Neural crest cell (in vitro differentiated cells): Measurements from ENCODE around the gene KDM6A. TPM values are rescaled to one million over a fixed set of nuclear protein-coding genes. Genes with fewer than 3 reads are reported as not detected.
A peak's percentile ranks its signal among the peaks of the same experiment; 100 is the strongest.

Experiments
- DNase-seq: peaks from one replicate; pipeline ENCODE4 v3.0.0; 2021; ENCODE audit warnings: low read depth, mixed read lengths, low spot score
- H3K27ac Mint-ChIP-seq: one replicate; pipeline ENCODE4 v1.8.0; 2021; ENCODE audit warnings: mild to moderate bottlenecking, mixed read lengths; ENCODE audit not compliant: unreplicated experiment
- H3K27me3 Mint-ChIP-seq: 2 replicates; pipeline ENCODE4 v1.8.0; 2021; ENCODE audit warnings: low read depth, mild to moderate bottlenecking, mixed read lengths
- H3K36me3 Mint-ChIP-seq: 2 replicates; pipeline ENCODE4 v1.8.0; 2021; ENCODE audit warnings: low read depth, mild to moderate bottlenecking, mixed read lengths
- H3K4me1 Mint-ChIP-seq: 2 replicates; pipeline ENCODE4 v1.8.0; 2021; ENCODE audit warnings: mixed read lengths
- H3K4me3 Mint-ChIP-seq: one replicate; pipeline ENCODE4 v1.8.0; 2021; ENCODE audit warnings: mild to moderate bottlenecking, mixed read lengths
- H3K9me3 Mint-ChIP-seq: 2 replicates; pipeline ENCODE4 v1.8.0; 2021; ENCODE audit warnings: mixed read lengths
- CTCF ChIP-seq: fragments of 200-600 bp; sonication (generic); conservative IDR thresholded peaks from 2 replicates; pipeline ENCODE4 v1.5.0; 2021; ENCODE audit warnings: antibody characterized with exemption, mild to moderate bottlenecking
- total RNA-seq: library from RNA; stranded (reverse); gene quantifications from 2 replicates; pipeline ENCODE4 v1.2.1, GENCODE V29; 2021

The KDM6A gene
- total RNA-seq, 1 donor from 2014 or later = 21.4 TPM

DNA sequence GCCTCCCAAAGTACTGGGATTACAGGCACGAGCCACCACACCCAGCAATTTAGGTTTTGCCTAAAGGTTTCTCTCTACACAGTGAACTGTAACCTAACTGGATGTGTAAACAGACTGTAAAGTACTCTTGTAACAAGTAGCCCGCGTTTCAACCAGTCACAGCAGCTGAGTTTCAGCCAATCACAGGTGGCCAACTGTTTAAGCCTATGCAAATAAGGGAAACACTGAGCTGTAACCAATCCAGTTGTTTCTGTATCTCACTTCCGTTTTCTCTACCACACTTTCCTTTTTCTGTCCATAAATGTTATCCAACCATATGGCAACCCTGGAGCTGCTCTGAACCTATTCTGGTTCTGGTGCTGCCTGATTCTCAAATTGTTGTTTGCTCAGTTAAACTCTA lies 267.8 kb downstream of the KDM6A start:
- Mint-ChIP-seq H3K9me3 (peaks cover 12% of the 10 kb centered on the region), H3K4me3 (no peak overlapping the region), H3K27me3 (no peaks in the 10 kb centered on the region), H3K36me3 (peaks cover 3% of the 10 kb centered on the region), H3K4me1 (peaks cover 12% of the 10 kb centered on the region), H3K27ac (no peak overlapping the region)
- DNase-seq = no peak
- no peak for TF ChIP-seq CTCF

GRCh38 chrX:45142185-45142584 lies 269.2 kb downstream of the KDM6A start:
- no peak overlapping the region for H3K4me3 Mint-ChIP-seq
- peaks cover 12% of the 10 kb centered on the region for H3K4me1 Mint-ChIP-seq

GRCh38 chrX:45143455-45143854 lies 270.5 kb downstream of the KDM6A start:
- H3K27me3 Mint-ChIP-seq = no peaks in the 10 kb centered on the region
- peaks cover 12% of the 10 kb centered on the region for H3K4me1 Mint-ChIP-seq
- peak overlapping the region; percentile 78 for H3K27ac Mint-ChIP-seq
- peaks cover 3% of the 10 kb centered on the region for H3K36me3 Mint-ChIP-seq
- peaks cover 12% of the 10 kb centered on the region for H3K9me3 Mint-ChIP-seq
- TF ChIP-seq CTCF = no peak
- H3K4me3 Mint-ChIP-seq = peak overlapping the region; percentile 55
- DNase-seq = no peak

More at GRCh38 chrX:45142185-45142584, 269.2 kb downstream of the KDM6A start:
- no peak for DNase-seq
- TF ChIP-seq CTCF = no peak
- no peak overlapping the region for H3K27ac Mint-ChIP-seq
- H3K36me3 Mint-ChIP-seq = peaks cover 3% of the 10 kb centered on the region
- peaks cover 12% of the 10 kb centered on the region for H3K9me3 Mint-ChIP-seq
- no peaks in the 10 kb centered on the region for H3K27me3 Mint-ChIP-seq

DNA sequence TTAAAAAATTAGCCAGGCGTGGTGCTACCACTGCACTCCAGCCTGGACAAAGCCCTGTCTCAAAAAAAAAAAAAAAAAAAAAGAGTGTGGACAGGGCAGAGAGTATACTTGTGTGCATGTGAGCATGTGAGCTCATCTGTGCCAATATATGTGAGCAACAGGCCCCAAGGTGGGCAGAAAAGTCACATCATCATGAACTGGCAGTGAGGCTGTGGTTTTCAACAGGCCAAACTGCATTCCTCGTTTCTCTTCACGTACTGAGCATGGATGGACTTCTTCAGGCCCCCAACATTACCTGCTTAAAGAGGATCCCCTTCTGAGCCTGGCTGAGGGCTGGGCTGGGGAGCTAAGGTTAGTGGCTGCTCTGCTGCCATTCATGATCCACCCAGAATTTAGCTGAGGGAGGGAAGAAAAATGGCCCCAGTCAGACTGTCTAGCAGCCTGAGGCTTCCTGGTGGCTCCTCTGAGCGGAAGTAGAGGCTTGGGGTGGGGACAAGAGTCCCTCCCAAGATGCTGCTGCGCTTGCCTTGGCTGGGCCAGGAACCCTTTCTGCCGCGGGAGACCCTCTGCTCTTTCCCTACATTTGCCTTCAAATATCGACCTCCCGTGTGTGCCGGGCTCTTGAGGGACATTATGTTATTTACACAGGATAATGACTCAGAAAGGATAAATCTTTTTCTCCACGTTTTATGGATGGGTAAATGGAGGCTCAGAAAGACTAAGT lies 272.7 kb downstream of the KDM6A start:
- H3K36me3 Mint-ChIP-seq = peaks cover 3% of the 10 kb centered on the region
- no peaks in the 10 kb centered on the region for H3K27me3 Mint-ChIP-seq
- H3K4me1 Mint-ChIP-seq = peaks cover 12% of the 10 kb centered on the region
- H3K9me3 Mint-ChIP-seq = peaks cover 9% of the 10 kb centered on the region
- no peak overlapping the region for H3K4me3 Mint-ChIP-seq
- no peak for TF ChIP-seq CTCF
- no peak overlapping the region for H3K27ac Mint-ChIP-seq
- no peak for DNase-seq

DNA sequence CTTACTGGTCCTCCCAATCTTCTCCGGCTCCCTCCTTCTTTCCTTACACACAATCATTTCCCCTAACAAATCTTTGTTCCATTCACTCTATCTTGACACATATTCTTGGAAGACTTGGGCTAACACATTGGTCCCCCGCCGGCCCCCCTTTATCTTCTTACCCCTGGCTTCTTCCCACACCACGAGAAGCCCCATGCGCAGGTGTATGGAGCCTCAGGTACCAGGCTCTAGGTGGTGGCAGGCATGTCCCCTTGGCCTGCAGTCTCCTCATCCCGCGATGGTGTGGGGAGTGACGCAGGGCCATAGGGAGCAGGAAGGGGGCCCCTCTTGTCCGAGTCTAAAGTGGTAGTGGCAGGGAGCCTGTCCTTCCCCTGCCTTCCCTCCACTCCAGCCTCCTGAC lies 277.8 kb downstream of the KDM6A start:
- H3K4me1 Mint-ChIP-seq = no peaks in the 10 kb centered on the region
- H3K27me3 Mint-ChIP-seq = no peaks in the 10 kb centered on the region
- no peaks in the 10 kb centered on the region for H3K36me3 Mint-ChIP-seq
- H3K27ac Mint-ChIP-seq = no peak overlapping the region
- no peaks in the 10 kb centered on the region for H3K9me3 Mint-ChIP-seq
- H3K4me3 Mint-ChIP-seq = no peak overlapping the region
- TF ChIP-seq CTCF = no peak
- no peak for DNase-seq
